Islet of Langerhans (tissue), 1 donor: ENCODE data around the gene BEST1.
"Not testable (repeated sequence)": the region's sequence is repeated elsewhere in the genome, so short reads cannot be mapped to it uniquely, and the experiment has no call there.

Experiments
- FAIRE-seq: peaks from one replicate; lab custom pipeline; 2011; peaks lifted over from hg19 to GRCh38; lab: Jason Lieb, UNC

Gene BEST1

GRCh38 chr11:61964666-61965271 lies 14.6 kb downstream of the BEST1 start:
- FAIRE-seq, result not testable (repeated sequence)

GRCh38 chr11:61966734-61967115 lies 16.6 kb downstream of the BEST1 start:
- no peak for FAIRE-seq

GRCh38 chr11:61967116-61967923 lies 17.2 kb downstream of the BEST1 start, which contains the start of gene FTH1:
Gene FTH1, minus strand, starts transcription at chr11:61967634. Its CDS starts 209 bp downstream, at chr11:61967425.
- FAIRE-seq, result no peak

GRCh38 chr11:61967924-61968757 lies 18.0 kb downstream of the BEST1 start:
- FAIRE-seq, result no peak

GRCh38 chr11:61968758-61969390 lies 18.7 kb downstream of the BEST1 start:
- FAIRE-seq, result no peak

- no peak for FAIRE-seq
Measured at GRCh38 chr11:61969391-61969758, 19.2 kb downstream of the BEST1 start.

GRCh38 chr11:61969838-61970662 lies 19.9 kb downstream of the BEST1 start:
- FAIRE-seq, result no peak

- FAIRE-seq, result no peak
Measured at GRCh38 chr11:61971248-61972111, 21.3 kb downstream of the BEST1 start.

GRCh38 chr11:61972112-61972671 lies 22.0 kb downstream of the BEST1 start:
- no peak for FAIRE-seq

GRCh38 chr11:61972672-61973475 lies 22.7 kb downstream of the BEST1 start:
- FAIRE-seq, result no peak

- FAIRE-seq, result no peak
Measured at GRCh38 chr11:61973476-61974162, 23.5 kb downstream of the BEST1 start.

- FAIRE-seq, result no peak
Measured at GRCh38 chr11:61974766-61975631, 24.8 kb downstream of the BEST1 start.

GRCh38 chr11:61975638-61976419 lies 25.7 kb downstream of the BEST1 start:
- FAIRE-seq, result no peak

GRCh38 chr11:61976420-61976800 lies 26.3 kb downstream of the BEST1 start:
- no peak for FAIRE-seq

GRCh38 chr11:61976813-61977475 lies 26.8 kb downstream of the BEST1 start:
- FAIRE-seq, result no peak
